GM03348 (cell line): Measurements from ENCODE around the gene UPK1B.
"Not testable (repeated sequence)": the region's sequence is repeated elsewhere in the genome, so short reads cannot be mapped to it uniquely, and the experiment has no call there.

Experiments used
- DNase-seq: peaks from one replicate; pipeline ENCODE4 v3.0.0; 2012; ENCODE audit warnings: low spot score

UPK1B gene

DNA sequence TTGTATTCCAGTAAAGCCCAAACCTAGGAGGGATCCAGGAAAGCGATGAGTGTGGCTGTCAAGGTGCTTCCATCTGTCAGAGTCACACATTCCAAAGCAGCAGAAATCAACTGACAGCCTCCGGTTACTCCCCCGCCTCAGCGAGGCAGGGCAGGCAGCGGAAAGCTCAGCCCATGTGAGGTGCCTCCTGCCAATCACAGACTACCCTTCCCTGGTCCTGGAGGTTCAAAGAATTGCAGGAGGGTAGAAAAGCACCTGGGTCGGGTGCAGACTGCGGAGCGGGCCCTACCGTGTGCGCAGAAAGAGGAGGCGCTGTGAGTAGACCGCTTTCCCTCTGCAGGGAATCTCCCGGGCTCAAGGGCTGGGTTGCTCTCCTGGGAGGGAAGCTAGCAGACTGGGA is at the start of gene UPK1B:
TSS of gene UPK1B (plus strand) at position 274 of the 400 bp plus-strand sequence. CDS start 13,144 bp downstream, outside the sequence.
- DNase-seq, result no peak

GRCh38 chr3:119125342-119125741 is 48.1 kb upstream of the UPK1B start:
- DNase-seq, result no peak

DNA sequence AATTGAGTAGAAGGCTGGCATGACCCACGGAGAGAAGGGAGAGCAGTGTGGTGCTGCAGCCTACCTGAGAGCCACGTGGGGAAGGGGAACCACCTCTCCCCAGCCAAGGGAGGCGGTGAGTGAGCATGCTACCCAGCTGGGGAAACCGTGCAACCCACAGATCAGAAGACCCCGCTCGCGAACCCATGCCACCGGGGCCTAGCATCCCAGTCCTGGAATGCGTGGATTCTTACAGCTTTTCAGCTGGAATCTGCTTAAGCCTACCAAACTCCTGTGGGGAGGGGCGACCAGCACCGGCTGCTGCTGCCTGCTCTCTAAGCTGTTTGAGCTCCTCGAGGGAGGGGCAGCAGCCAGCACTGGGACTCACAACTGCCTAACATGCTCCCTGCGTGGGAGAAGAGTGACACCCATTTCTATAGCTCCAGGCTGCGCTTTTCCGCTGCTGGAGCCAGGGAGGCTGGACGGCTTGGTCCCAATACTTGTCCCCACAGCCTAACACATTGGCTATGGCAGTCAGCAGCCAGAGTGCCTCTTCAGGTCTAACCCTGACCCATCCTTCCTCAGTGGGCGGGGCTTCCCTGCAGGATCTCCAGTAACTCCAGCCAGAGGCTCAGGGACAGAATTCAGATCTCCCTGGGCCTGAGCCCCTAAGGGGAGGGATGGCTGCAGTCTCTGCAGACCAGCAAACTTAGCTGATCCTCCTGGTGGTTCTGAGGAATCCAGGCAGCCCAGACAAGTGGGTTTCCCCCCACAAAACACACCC is 47.5 kb upstream of the UPK1B start:
- no peak for DNase-seq

DNA sequence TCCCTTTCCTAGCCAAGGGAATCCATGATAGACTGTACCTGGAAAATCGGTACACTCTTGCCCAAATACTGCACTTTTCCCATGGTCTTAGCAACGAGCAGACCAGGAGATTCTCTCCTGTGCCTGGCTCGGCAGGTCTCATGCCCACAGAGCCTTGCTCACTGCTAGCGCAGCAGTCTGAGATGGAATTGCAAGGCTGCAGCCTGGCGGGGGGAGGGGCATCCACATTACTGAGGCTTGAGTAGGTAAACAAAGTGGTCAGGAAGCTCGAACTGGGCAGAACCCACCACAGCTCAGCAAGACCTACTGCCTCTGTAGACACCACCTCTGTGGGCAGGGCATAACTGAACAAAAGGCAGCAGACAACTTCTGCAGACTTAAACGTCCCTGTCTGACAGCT is 43.1 kb upstream of the UPK1B start:
- not testable (repeated sequence) for DNase-seq

DNA sequence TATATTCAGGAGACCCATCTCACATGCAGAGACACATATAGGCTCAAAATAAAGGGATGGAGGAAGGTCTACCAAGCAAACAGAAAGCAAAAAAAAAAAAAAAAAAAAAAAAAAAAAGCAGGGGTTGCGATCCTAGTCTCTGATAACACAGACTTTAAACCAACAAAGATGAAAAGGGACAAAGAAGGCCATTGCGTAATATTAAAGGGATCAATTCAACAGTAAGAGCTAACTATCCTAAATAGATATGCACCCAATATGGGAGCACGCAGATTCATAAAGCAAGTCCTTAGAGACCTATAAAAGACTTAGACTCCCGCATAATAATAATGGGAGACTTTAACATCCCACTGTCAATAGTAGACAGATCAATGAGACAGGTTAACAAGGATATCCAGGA is 41.1 kb upstream of the UPK1B start:
- DNase-seq, result not testable (repeated sequence)

DNA sequence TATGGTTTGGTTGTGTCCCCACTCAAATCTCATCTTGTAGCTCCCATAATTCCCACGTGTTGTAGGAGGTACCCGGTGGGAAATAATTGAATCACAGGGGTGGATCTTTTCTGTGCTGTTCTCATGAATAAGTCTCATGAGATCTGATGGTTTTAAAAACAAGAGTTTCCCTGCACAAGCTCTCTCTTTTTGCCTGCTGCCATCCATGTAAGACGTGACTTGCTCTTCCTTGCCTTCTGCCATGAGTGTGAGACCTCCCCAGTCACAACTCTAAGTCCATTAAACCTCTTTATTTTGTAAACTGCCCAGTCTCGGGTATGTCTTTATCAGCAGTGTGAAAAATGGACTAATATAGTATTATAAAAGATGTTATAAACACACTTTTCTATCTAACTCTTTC is 34.0 kb upstream of the UPK1B start:
- DNase-seq, result not testable (repeated sequence)

DNA sequence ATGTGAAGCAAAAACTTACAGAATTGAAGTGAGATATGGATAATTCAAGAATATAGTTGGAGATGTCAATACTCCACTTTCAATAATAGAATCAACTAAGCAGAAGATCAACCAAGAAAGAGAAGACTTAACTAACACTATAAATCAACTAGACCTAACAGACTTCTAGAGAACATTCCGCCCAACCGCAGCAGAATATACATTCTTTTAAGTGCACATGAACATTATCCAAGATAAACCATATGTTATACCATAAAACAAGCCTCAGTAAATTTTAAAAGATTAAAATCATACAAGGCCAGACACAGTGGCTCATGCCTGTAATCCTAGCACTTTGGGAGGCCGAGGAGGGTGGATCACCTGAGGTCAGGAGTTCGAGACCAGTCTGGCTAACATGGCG is 32.9 kb upstream of the UPK1B start:
- DNase-seq, result no peak

DNA sequence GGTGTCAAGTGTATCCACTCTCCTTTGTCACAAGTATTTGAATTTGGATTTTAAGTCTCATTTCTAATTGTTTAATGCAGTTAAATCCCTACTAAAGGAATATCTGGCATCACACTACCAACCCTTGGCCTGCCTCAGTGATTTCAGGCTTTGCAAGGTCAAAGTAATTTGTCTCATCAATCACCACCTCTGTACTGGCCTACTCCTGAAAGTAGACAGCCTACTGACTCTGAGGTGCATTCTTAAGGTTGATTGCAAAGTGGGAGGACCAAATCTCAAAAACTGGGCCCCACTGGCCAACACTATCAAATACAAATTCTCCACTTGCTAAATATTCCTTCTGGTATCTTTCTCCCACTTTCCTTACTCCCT is 28.3 kb upstream of the UPK1B start:
- no peak for DNase-seq

DNA sequence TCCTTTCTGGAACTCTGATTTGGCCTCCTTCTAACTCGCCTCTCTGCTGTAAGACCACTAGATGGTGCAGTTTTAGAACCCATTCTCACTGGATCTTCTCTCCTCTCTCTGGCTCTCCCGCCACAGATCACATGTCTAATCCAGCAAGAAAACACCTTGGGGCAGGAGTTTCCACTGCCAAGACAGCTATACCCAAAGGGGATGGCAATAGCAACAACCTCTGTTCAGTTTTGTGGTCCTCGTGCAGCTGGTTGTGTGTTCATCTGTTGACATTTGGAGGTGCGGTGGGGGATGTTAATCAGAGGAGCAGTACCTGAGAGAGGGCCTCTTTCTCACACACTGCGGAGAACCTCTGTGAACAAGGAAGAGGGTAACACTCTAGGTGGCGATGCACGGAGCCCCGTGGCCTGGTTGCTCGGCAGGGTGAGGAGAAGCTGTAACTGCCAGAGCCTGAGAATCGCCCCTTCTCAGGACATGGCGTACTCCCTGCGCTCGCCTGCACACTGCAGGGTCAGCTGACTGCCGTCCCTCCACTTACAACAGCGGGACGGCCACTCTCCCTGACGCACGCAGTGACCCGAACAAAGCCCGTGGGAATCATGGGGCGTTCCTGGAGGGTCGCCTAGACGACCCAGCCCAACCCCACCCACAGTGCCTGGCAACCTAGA is 27.8 kb upstream of the UPK1B start, which contains the start of gene TEX55:
TSS of gene TEX55 (plus strand) at position 666 of the 668 bp plus-strand sequence. CDS start 25 bp downstream, outside the sequence.
- peak; percentile 87 for DNase-seq

- no peak for DNase-seq
These were observed 26.6 kb upstream of the UPK1B start for GRCh38 chr3:119146578-119147375.

- DNase-seq, result no peak
These were observed 25.9 kb upstream of the UPK1B start for GRCh38 chr3:119147494-119147893.

DNA sequence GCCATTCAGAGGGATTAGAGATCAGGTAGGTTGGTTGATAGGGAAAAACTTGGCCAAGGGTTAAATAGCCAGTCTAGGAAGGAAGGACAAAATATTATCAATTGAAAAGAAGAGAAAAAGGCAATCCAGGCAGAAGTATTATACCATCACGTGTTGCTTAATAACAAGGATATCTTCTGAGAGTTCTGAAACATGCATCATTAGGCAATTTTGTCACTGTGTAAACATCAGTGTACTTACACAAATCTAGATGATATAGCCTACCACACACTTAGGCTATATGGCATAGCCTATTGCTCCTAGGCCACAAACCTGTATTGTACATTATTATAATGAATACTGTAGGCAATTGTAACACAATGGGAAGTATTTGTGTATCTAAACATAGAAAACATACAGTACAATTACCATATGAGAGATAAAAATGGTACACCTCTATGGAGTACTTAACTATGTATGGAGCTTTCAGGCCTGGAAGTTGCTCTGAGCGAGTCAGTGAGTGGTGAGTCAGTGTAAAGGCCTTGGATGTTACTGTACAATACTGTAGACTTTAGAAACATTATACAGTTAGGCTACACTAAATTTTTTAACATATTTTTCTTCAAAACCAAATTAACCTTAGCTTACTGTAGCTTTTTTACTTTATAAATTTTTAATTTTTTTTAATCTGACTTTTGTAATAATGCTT is 24.8 kb upstream of the UPK1B start:
- peak; percentile 16 for DNase-seq

- DNase-seq, result no peak
These were observed 23.9 kb upstream of the UPK1B start for GRCh38 chr3:119149484-119149883.

GRCh38 chr3:119156868-119157267 is 16.5 kb upstream of the UPK1B start:
- no peak for DNase-seq

- no peak for DNase-seq
These were observed 15.4 kb upstream of the UPK1B start for GRCh38 chr3:119157971-119158370.

GRCh38 chr3:119160361-119160760 is 13.0 kb upstream of the UPK1B start:
- no peak for DNase-seq

DNA sequence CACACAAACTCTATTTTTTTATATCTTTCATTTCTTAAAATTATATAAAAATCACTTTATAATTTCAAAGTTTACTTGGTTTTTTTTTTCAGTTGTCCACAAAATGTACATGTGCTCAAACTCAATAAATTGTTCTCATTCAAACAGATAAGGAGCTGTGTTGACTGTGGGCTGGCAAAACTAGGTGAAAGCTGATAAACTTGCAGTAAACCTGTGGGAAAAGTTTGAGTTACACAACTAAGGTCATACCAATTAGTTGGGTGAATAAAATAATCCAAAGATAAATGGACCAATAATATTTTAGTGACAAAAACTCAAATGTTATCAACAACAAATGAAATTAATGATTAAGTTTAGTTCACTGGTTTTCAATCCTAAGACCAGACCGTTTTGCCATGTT is 12.6 kb upstream of the UPK1B start:
- DNase-seq, result no peak

GRCh38 chr3:119161240-119161639 is 12.2 kb upstream of the UPK1B start:
- no peak for DNase-seq

GRCh38 chr3:119164745-119165144 is 8.7 kb upstream of the UPK1B start:
- DNase-seq, result not testable (repeated sequence)

DNA sequence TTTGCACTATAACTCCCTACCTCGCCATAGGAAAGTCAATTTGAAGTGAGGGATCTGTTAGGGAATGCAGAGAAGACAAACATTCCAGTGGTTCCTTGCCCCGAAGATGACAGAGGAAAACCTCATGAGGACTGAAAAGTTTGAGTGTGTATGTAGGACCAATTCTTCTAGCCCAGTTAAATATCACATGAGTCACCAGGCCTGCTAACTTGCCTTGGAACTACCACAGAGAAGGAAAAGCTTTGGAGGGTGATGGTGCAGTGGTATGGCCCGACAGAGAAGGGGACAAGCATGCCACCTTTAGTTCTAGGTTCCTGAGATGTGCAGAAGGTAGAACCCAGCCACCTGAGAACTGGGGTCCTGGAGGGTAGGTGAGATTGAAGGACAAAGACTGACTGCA is 2.6 kb upstream of the UPK1B start:
- no peak for DNase-seq

GRCh38 chr3:119175872-119176756 is 2.7 kb downstream of the UPK1B start:
- peak; percentile 59 for DNase-seq
